Astrocyte (in vitro differentiated cells and primary cell): ENCODE data around the gene FHL3.
"Not testable (repeated sequence)": the region's sequence is repeated elsewhere in the genome, so short reads cannot be mapped to it uniquely, and the experiment has no call there.

Source experiments
- EZH2 ChIP-seq: IDR thresholded peaks from 2 replicates; pipeline ENCODE4 v1.6.1; 2012; ENCODE audit warnings: mild to moderate bottlenecking, low read length, inconsistent platforms; ENCODE audit not compliant: insufficient read depth
- TF ChIP-seq, protein P1 (sequence below): IDR thresholded peaks from 2 replicates; pipeline ENCODE4 v1.5.1; 2011; ENCODE audit warnings: low read depth, mild to moderate bottlenecking, inconsistent platforms, low read length, moderate library complexity; ENCODE audit not compliant: insufficient read depth

DNA sequence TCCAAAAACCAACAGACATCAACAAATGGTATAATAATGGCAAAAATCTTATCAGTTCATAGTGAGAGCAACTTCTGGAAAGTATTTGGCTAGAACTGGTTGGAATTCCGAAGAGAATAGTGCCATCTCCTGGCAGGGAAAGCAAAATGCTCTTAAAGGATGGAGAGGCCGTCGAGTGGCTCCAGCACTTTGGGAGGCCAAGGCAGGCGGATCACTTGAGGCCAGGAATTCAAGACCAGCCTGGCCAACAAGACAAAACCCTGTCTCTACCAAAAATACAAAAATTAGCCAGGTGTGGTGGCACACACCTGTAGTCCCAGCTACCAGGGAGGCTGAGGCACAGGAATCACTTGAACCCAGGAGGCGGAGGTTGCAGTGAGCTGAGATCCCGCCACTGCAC lies 30.2 kb downstream of the FHL3 start:
- TF ChIP-seq, protein P1, sequence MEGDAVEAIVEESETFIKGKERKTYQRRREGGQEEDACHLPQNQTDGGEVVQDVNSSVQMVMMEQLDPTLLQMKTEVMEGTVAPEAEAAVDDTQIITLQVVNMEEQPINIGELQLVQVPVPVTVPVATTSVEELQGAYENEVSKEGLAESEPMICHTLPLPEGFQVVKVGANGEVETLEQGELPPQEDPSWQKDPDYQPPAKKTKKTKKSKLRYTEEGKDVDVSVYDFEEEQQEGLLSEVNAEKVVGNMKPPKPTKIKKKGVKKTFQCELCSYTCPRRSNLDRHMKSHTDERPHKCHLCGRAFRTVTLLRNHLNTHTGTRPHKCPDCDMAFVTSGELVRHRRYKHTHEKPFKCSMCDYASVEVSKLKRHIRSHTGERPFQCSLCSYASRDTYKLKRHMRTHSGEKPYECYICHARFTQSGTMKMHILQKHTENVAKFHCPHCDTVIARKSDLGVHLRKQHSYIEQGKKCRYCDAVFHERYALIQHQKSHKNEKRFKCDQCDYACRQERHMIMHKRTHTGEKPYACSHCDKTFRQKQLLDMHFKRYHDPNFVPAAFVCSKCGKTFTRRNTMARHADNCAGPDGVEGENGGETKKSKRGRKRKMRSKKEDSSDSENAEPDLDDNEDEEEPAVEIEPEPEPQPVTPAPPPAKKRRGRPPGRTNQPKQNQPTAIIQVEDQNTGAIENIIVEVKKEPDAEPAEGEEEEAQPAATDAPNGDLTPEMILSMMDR, result peak; percentile 52
- not testable (repeated sequence) for TF ChIP-seq EZH2
